Hepatocyte (in vitro differentiated cells): Measurements from ENCODE around the gene NR4A1. TPM values are rescaled to one million over a fixed set of nuclear protein-coding genes. Genes with fewer than 3 reads are reported as not detected.

ENCODE experiments used
- DNase-seq: peaks from one replicate; pipeline ENCODE4 v3.0.0-alpha.2; 2016; ENCODE audit warnings: low spot score
- H2AFZ ChIP-seq: fragments of 200-600 bp; sonication (generic); 2 replicates; pipeline ENCODE4 v1.6.0; 2016; ENCODE audit warnings: antibody characterized with exemption, mild to moderate bottlenecking
- H3K27ac ChIP-seq: fragments of 200-600 bp; sonication (generic); 2 replicates; pipeline ENCODE4 v1.5.1; 2016; ENCODE audit warnings: mild to moderate bottlenecking
- H3K27me3 ChIP-seq: fragments of 200-600 bp; sonication (generic); 2 replicates; pipeline ENCODE4 v1.6.1; 2016
- H3K36me3 ChIP-seq: fragments of 200-600 bp; sonication (generic); replicated peaks from 2 replicates; pipeline ENCODE4 v1.5.1; 2016; ENCODE audit warnings: low read depth; ENCODE audit not compliant: insufficient read depth
- H3K4me1 ChIP-seq: fragments of 200-600 bp; sonication (generic); 2 replicates; pipeline ENCODE4 v1.5.1; 2016; ENCODE audit warnings: mild to moderate bottlenecking, moderate library complexity; ENCODE audit not compliant: insufficient read depth
- H3K4me2 ChIP-seq: fragments of 200-600 bp; sonication (generic); 2 replicates; pipeline ENCODE4 v1.6.0; 2016
- H3K4me3 ChIP-seq: fragments of 200-600 bp; sonication (generic); 2 replicates; pipeline ENCODE4 v1.5.1; 2016; ENCODE audit warnings: mild to moderate bottlenecking
- H3K79me2 ChIP-seq: fragments of 200-600 bp; sonication (generic); 2 replicates; pipeline ENCODE4 v1.6.0; 2017; ENCODE audit warnings: mild to moderate bottlenecking
- H3K9me2 ChIP-seq: fragments of 200-600 bp; sonication (generic); replicated peaks from 2 replicates; pipeline ENCODE4 v1.6.0; 2017; ENCODE audit warnings: mild to moderate bottlenecking; ENCODE audit not compliant: insufficient read depth
- H3K9me3 ChIP-seq: fragments of 200-600 bp; sonication (generic); 2 replicates; pipeline ENCODE4 v1.5.1; 2016; ENCODE audit warnings: low read depth, mild to moderate bottlenecking
- H4K20me1 ChIP-seq: fragments of 200-600 bp; sonication (generic); 2 replicates; pipeline ENCODE4 v1.6.0; 2016; ENCODE audit warnings: mild to moderate bottlenecking; ENCODE audit not compliant: insufficient read depth, poor library complexity, severe bottlenecking
- CTCF ChIP-seq: fragments of 200-600 bp; sonication (generic); IDR thresholded peaks from 2 replicates; pipeline ENCODE4 v1.5.1; 2016; ENCODE audit warnings: antibody characterized with exemption, mild to moderate bottlenecking; ENCODE audit not compliant: poor library complexity
- EZH2 ChIP-seq: fragments of 200-600 bp; sonication (generic); IDR thresholded peaks from 2 replicates; pipeline ENCODE4 v1.6.1; 2016; ENCODE audit warnings: antibody characterized with exemption, mild to moderate bottlenecking, borderline replicate concordance
- EZH2phosphoT487 ChIP-seq: fragments of 200-600 bp; sonication (generic); IDR thresholded peaks from one replicate; pipeline ENCODE4 v1.6.1; 2018; ENCODE audit warnings: antibody characterized with exemption, mild to moderate bottlenecking, low read depth, moderate library complexity; ENCODE audit not compliant: unreplicated experiment, severe bottlenecking
- WGBS: methylation state at CpG from one replicate; pipeline ENCODE4 v1.1.6; 2016; ENCODE audit warnings: low lambda C conversion rate; ENCODE audit errors: missing lambda C conversion rate; 5-methylcytosine and 5-hydroxymethylcytosine counted together
- polyA plus RNA-seq: library from polyadenylated mRNA; unstranded; fragments of >200 nt; fragmentation: Nextera tagmentation; extraction: Ambion mirVana; gene quantifications from 2 replicates; pipeline ENCODE4 v1.2.1, GENCODE V29; 2016
- total RNA-seq: library from RNA; depleted of rRNA; stranded (reverse); fragments of >200 nt; gene quantifications from 2 replicates; pipeline ENCODE4 v1.2.3, GENCODE V29; 2014

NR4A1 gene
- total and polyA plus RNA-seq, 2 experiments from 2014 or later = 39.2 to 131 TPM

DNA sequence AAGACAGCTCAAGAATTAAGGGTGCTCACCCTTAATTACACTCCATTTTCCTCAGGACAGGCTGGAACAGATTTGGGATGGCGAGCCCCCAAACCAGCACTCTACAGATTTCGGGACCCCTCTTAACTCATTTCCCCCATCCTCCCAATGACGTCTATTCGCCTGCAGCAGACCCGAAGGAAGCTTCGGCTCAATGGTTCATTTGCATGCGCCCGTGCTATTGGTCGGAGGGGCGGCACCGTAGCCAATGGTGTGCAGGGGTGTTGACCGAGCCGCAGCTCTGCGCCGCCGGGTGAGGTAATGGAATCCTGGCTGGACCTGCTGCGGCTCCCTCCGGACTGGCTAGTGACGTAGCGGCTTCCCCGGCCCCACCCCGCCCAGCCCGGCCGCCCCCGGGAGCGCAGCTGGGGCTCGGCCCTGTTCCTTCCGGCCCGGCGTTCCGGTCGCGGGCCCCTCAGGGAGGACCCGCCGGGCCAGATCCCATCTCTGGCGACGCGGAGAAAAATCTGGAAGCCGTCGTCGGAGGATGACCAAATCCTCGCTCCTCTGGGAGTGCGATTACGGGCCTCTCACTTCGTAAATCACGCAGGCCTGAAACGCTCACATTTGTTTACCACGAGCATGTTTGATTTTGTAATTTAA is 18.3 kb upstream of the NR4A1 start:
- H3K9me3 ChIP-seq = no peaks in the 10 kb centered on the region
- peaks cover 10% of the 10 kb centered on the region for H3K4me1 ChIP-seq
- no peaks in the 10 kb centered on the region for H3K79me2 ChIP-seq
- TF ChIP-seq EZH2 = no peak
- TF ChIP-seq EZH2phosphoT487 = no peak
- no peak for TF ChIP-seq CTCF
- H3K4me2 ChIP-seq = peak overlapping the region; percentile 77
- peak overlapping the region; percentile 93 for H3K27ac ChIP-seq
- H3K4me3 ChIP-seq = no peak overlapping the region
- peaks cover 4% of the 10 kb centered on the region for H3K27me3 ChIP-seq
- 2% methylated on average over 38 of the region's 48 CpGs for WGBS
- no peaks in the 10 kb centered on the region for H3K9me2 ChIP-seq
- H3K36me3 ChIP-seq = no peaks in the 10 kb centered on the region
- peak; percentile 98 for DNase-seq
- peak overlapping the region; percentile 34 for H2AFZ ChIP-seq
- H4K20me1 ChIP-seq = no peaks in the 10 kb centered on the region

DNA sequence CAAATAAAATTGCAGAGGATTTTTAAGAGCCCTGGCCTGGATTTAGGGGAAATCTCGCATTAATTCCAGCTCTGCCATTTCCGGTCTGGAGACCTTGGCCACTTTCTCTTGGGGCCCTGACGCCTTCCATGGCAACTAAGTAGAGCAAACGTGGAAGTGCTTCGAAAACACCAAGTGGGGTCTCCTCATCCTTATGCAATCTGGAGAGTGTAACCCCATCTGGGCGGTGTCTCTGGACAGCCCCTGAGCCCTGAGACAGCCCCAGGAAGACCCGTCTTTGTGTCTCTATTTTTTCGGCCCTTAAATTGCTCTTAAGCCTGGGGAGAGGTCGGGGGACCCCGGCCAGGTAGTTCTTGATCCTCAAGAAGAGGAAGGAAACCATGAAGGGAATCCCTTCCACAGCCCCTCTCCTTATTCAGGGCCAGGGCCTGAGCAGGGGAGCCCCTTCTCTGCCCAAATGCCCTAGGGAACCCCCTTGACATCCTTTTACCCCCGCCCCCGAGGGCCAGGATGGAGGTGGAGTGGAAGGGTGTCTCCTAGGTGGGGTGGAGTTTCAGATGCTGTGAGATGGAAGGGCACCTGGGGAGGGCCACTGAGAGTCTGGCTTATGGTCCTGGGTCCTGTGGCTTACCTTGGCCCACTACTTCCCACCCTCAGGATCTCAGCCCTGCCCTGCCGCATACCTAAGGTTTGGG is 17.6 kb upstream of the NR4A1 start:
- H3K36me3 ChIP-seq = no peaks in the 10 kb centered on the region
- peak overlapping the region; percentile 83 for H3K27ac ChIP-seq
- peaks cover 10% of the 10 kb centered on the region for H3K4me1 ChIP-seq
- no peak overlapping the region for H3K4me3 ChIP-seq
- H3K27me3 ChIP-seq = peaks cover 4% of the 10 kb centered on the region
- peaks cover 5% of the 10 kb centered on the region for H3K79me2 ChIP-seq
- H2AFZ ChIP-seq = peak overlapping the region; percentile 34
- H3K9me2 ChIP-seq = no peaks in the 10 kb centered on the region
- no peak for DNase-seq
- no peak for TF ChIP-seq CTCF
- TF ChIP-seq EZH2phosphoT487 = no peak
- no peak for TF ChIP-seq EZH2
- 82% methylated on average over 13 of the region's 13 CpGs for WGBS
- no peaks in the 10 kb centered on the region for H4K20me1 ChIP-seq
- peak overlapping the region; percentile 77 for H3K4me2 ChIP-seq
- no peaks in the 10 kb centered on the region for H3K9me3 ChIP-seq

DNA sequence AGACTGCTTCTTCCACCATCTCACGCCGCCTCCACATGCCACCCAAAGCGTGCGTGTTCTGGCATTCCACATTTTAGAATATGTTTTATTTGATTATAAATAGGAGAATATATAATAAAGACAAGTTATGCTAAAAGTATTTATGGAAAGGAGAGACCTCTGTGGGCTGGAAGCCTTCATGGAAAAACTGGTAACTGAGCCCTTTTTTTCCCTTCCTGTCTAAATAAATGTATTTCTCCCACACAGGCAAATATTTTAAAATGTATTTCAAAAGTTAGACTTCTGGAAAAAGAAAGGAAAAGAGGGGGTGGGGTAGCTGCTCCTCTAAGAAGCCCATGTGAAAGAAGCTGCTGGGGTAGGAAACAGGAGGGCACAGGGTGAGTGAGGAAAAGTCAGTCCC is 16.1 kb upstream of the NR4A1 start:
- peaks cover 10% of the 10 kb centered on the region for H3K4me1 ChIP-seq
- no peak overlapping the region for H2AFZ ChIP-seq
- no peak overlapping the region for H3K27ac ChIP-seq
- WGBS = 93% methylated on average over 4 of the region's 4 CpGs
- no peak overlapping the region for H3K4me2 ChIP-seq
- H4K20me1 ChIP-seq = peaks cover 2% of the 10 kb centered on the region
- no peaks in the 10 kb centered on the region for H3K9me2 ChIP-seq
- H3K9me3 ChIP-seq = no peaks in the 10 kb centered on the region
- H3K36me3 ChIP-seq = no peaks in the 10 kb centered on the region
- peaks cover 10% of the 10 kb centered on the region for H3K79me2 ChIP-seq
- TF ChIP-seq EZH2phosphoT487 (no peak), CTCF (no peak), EZH2 (no peak)
- H3K27me3 ChIP-seq = peaks cover 4% of the 10 kb centered on the region
- no peak overlapping the region for H3K4me3 ChIP-seq
- no peak for DNase-seq
